Subcutaneous abdominal adipose tissue (tissue), 5 donors: ENCODE measurements around the gene C17orf67.

ENCODE experiments used
- H3K27ac ChIP-seq: one replicate; pipeline ENCODE4 v1.7.0; 2013; ENCODE audit warnings: low read depth, mild to moderate bottlenecking, inconsistent platforms, low read length, moderate library complexity
- H3K27me3 ChIP-seq, 5 donors: one replicate each; pipeline ENCODE4 v1.7.0; 2013; ENCODE audit warnings: low read length in 5 of 5, inconsistent platforms in 1 of 5; ENCODE audit not compliant: control insufficient read depth in 5 of 5, insufficient read depth in 4 of 5
- H3K36me3 ChIP-seq, 5 donors: one replicate each; pipeline ENCODE4 v1.7.0; 2013; ENCODE audit warnings: low read length in 5 of 5; ENCODE audit not compliant: control insufficient read depth in 5 of 5, insufficient read depth in 5 of 5
- H3K4me1 ChIP-seq, 5 donors: one replicate each; pipeline ENCODE4 v1.7.0; 2013; ENCODE audit warnings: low read length in 5 of 5, mild to moderate bottlenecking in 3 of 5, moderate library complexity in 1 of 5; ENCODE audit not compliant: control insufficient read depth in 5 of 5, insufficient read depth in 5 of 5
- H3K4me3 ChIP-seq, 5 donors: one replicate each; pipeline ENCODE4 v1.7.0; 2013; ENCODE audit warnings: low read length in 5 of 5, low read depth in 1 of 5
- H3K9ac ChIP-seq, 5 donors: one replicate each; pipeline ENCODE4 v1.7.0; 2013; ENCODE audit warnings: low read length in 5 of 5, mild to moderate bottlenecking in 4 of 5, moderate library complexity in 3 of 5
- H3K9me3 ChIP-seq, 5 donors: one replicate each; pipeline ENCODE4 v1.7.0; 2013; ENCODE audit warnings: low read length in 5 of 5; ENCODE audit not compliant: control insufficient read depth in 5 of 5
- donor health status: healthy.
- donor health status: healthy.
- donor health status: healthy.
- donor health status: healthy.
- donor health status: healthy.

The C17orf67 gene

DNA sequence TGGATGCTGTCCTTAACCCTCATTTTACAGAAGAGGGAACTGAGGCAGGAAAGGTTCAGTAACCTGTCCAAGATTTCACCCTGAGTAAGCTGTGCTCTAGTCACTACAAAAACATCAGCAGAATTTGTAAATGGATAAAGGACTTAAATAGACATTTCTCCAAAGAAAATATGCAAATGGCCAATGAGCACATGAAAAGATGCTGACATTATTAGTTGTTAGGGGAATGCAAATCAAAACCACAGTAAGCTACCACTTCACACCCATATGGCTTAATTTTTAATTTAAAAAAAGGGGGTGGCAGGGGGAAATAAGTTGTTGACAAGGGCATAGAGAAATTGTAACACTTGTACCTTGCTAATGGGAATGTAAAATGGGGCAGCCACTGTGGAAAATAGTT is 51.4 kb downstream of the C17orf67 start:
- Histone ChIP-seq H3K9me3 (no peaks in the 10 kb centered on the region), H3K9ac (no peak overlapping the region), H3K36me3 (no peaks in the 10 kb centered on the region), H3K4me3 (no peak overlapping the region), H3K4me1 (peaks cover 2 to 12% (median 9%) of the 10 kb centered on the region in 5 donors), H3K27ac (no peak overlapping the region), H3K27me3 (peaks cover 0 to 20% (median 15%) of the 10 kb centered on the region in 5 donors)

GRCh38 chr17:56781906-56782305 is 51.8 kb downstream of the C17orf67 start:
- no peaks in the 10 kb centered on the region for H3K9me3 ChIP-seq
- H3K4me1 ChIP-seq: peaks cover 2 to 12% (median 9%) of the 10 kb centered on the region in 5 donors
- no peaks in the 10 kb centered on the region for H3K36me3 ChIP-seq
- peaks cover 0 to 20% (median 15%) of the 10 kb centered on the region in 5 donors for H3K27me3 ChIP-seq
- H3K9ac ChIP-seq: no peak overlapping the region
- no peak overlapping the region for H3K27ac ChIP-seq
- H3K4me3 ChIP-seq: no peak overlapping the region

GRCh38 chr17:56779898-56780777 is 53.6 kb downstream of the C17orf67 start:
- no peaks in the 10 kb centered on the region for H3K9me3 ChIP-seq
- H3K4me1 ChIP-seq: peaks cover 2 to 12% (median 9%) of the 10 kb centered on the region in 5 donors
- H3K36me3 ChIP-seq: no peaks in the 10 kb centered on the region
- H3K9ac ChIP-seq: peak overlapping the region in 1 of 5 donors; percentile 20
- peak overlapping the region; percentile 36 to 60 (median 50) for H3K4me3 ChIP-seq
- peaks cover 0 to 20% (median 15%) of the 10 kb centered on the region in 5 donors for H3K27me3 ChIP-seq
- no peak overlapping the region for H3K27ac ChIP-seq

DNA sequence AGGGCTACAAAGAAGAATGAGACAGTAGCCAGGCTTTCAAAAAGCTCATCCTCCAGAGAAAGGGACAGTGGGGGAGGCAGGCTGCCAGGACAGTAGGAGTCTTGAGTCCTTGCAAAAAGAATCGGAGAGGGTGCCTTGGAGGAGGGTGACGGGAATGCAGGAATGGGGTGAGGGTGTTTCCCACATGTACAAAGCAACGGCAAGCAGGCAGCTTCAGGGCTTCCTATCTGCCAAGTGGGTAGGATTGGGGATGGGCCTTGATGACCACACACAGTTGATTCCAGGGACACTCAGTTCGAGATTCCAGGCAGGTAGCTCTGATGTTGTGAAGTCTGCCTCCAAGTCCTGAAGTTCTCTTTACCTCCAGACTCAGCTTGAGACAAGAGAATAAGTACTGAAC is 54.4 kb downstream of the C17orf67 start:
- Histone ChIP-seq H3K27ac (no peak overlapping the region), H3K4me1 (peaks cover 2 to 12% (median 9%) of the 10 kb centered on the region in 5 donors), H3K4me3 (no peak overlapping the region), H3K9me3 (no peaks in the 10 kb centered on the region), H3K27me3 (peaks cover 0 to 20% (median 15%) of the 10 kb centered on the region in 5 donors), H3K9ac (no peak overlapping the region), H3K36me3 (no peaks in the 10 kb centered on the region)

DNA sequence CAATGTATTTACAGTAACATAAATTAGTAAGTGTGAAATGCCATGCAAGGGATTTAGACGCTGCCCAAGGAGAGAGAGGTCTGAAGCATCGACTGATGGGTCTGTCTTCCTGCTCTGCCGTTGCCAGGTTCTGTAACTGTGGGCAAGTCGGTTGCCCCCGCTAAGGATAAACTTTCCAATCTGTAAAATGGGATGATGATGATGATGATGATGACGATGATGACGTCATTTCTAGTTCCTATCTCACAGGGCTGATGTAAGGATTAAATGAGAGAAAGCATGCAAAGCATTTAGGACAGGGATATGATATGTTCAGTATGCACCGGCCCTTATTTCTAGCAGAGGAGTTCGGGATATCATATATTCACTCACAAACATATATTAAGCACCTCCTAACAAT is 54.8 kb downstream of the C17orf67 start:
- Histone ChIP-seq H3K4me3 (no peak overlapping the region), H3K9me3 (no peaks in the 10 kb centered on the region), H3K9ac (no peak overlapping the region), H3K4me1 (peaks cover 2 to 12% (median 9%) of the 10 kb centered on the region in 5 donors), H3K27me3 (peaks cover 0 to 20% (median 15%) of the 10 kb centered on the region in 5 donors), H3K27ac (no peak overlapping the region), H3K36me3 (no peaks in the 10 kb centered on the region)

DNA sequence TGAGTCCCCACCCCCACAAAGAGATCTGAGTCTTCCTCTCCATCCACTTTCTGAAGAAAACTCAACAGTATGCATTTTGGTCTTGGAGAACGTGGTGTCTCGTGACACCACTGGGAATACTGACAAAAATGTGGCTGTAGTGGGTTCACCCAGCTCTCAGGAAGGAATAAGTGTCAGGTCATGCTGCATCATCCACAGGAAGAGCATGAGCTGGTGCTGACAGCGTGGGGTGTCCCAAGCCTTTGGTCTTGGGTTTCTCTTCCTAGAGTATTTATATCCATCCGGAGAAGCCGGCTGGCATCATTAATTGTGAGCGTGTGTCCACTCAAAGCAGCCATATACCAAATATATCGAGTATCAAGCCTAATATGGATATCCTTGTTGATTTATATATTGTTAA is 55.9 kb downstream of the C17orf67 start:
- no peaks in the 10 kb centered on the region for H3K9me3 ChIP-seq
- H3K36me3 ChIP-seq: no peaks in the 10 kb centered on the region
- peaks cover 2 to 12% (median 9%) of the 10 kb centered on the region in 5 donors for H3K4me1 ChIP-seq
- no peak overlapping the region for H3K9ac ChIP-seq
- no peak overlapping the region for H3K27ac ChIP-seq
- peaks cover 0 to 20% (median 15%) of the 10 kb centered on the region in 5 donors for H3K27me3 ChIP-seq
- no peak overlapping the region for H3K4me3 ChIP-seq

- Histone ChIP-seq H3K9ac (no peak overlapping the region), H3K36me3 (no peaks in the 10 kb centered on the region), H3K27me3 (peaks cover 2 to 12% (median 4%) of the 10 kb centered on the region in 5 donors), H3K4me3 (no peak overlapping the region), H3K9me3 (no peaks in the 10 kb centered on the region), H3K27ac (no peak overlapping the region), H3K4me1 (peaks cover under 1 to 4% (median under 1%) of the 10 kb centered on the region in 5 donors)
Observed at GRCh38 chr17:56774650-56775049, 59.1 kb downstream of the C17orf67 start.

DNA sequence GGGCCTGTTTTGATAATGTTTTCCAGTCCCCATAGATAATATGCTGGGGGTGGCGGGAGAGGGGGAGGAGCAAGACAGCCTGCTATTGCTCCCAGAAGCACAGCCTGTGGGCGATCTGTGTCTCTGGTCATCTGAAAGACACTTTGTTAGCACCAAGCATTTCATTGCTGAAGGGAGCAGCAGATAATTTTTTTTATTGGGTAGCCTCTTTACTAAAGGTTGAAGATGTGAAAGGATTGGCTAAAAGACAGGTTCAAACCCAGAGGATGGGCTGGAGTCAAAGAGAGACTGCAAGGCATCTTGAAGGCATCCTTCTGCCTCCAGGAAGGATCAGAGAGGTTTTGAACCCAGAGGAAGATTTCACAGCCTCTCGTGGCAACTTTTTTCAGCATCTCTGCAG is 60.6 kb downstream of the C17orf67 start:
- Histone ChIP-seq H3K4me3 (no peak overlapping the region), H3K9ac (no peak overlapping the region), H3K4me1 (no peaks in the 10 kb centered on the region), H3K9me3 (no peaks in the 10 kb centered on the region), H3K27me3 (peaks cover 0 to 6% (median 3%) of the 10 kb centered on the region in 5 donors), H3K36me3 (no peaks in the 10 kb centered on the region), H3K27ac (no peak overlapping the region)

DNA sequence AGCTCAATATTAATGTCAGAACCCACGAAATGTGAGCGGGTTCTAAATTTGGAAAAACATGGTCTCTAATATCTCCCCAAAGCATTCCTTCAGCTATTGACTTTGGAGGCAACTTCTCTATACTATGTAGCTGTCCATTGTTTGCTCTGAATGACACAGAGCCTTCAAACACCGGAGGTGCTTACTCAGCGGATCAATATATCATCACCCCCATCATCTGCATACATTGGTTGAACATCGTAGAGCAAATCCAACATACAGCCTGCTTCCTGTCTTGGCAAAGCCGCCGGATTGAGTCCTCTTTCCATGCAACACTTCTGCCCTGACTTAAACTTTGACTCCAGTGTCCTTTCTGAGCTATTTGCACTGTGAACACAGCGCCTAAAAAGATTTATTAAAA is 61.3 kb downstream of the C17orf67 start:
- H3K4me1 ChIP-seq: no peaks in the 10 kb centered on the region
- no peaks in the 10 kb centered on the region for H3K36me3 ChIP-seq
- H3K27me3 ChIP-seq: peaks cover 0 to 4% (median 3%) of the 10 kb centered on the region in 5 donors
- H3K27ac ChIP-seq: no peak overlapping the region
- no peak overlapping the region for H3K9ac ChIP-seq
- H3K4me3 ChIP-seq: no peak overlapping the region
- H3K9me3 ChIP-seq: no peaks in the 10 kb centered on the region

GRCh38 chr17:56771975-56772374 is 61.7 kb downstream of the C17orf67 start:
- H3K27ac ChIP-seq: no peak overlapping the region
- H3K4me1 ChIP-seq: no peaks in the 10 kb centered on the region
- no peaks in the 10 kb centered on the region for H3K9me3 ChIP-seq
- H3K4me3 ChIP-seq: no peak overlapping the region
- no peaks in the 10 kb centered on the region for H3K36me3 ChIP-seq
- peaks cover 0 to 4% (median 3%) of the 10 kb centered on the region in 5 donors for H3K27me3 ChIP-seq
- no peak overlapping the region for H3K9ac ChIP-seq
